Sigmoid colon (tissue), 4 donors: ENCODE results near the gene CACNB1.

Experiments
- EP300 ChIP-seq, 4 donors: sonication (generic); formaldehyde crosslinking; IDR thresholded peaks; one replicate each; pipeline ENCODE4 v1.6.1; 2017; ENCODE audit warnings: antibody characterized with exemption in 4 of 4
- POLR2A ChIP-seq, 2 donors: fragments of 450-650 bp; IDR thresholded peaks; one replicate each; pipeline ENCODE4 v1.6.1; 2016; ENCODE audit warnings: antibody characterized with exemption in 2 of 2, mild to moderate bottlenecking in 2 of 2, moderate library complexity in 2 of 2
- POLR2AphosphoS5 ChIP-seq, 4 donors: sonication (generic); formaldehyde crosslinking; IDR thresholded peaks; one replicate each; pipeline ENCODE4 v1.6.1; 2017; ENCODE audit warnings: antibody characterized with exemption in 4 of 4
- TF ChIP-seq, protein P1 (sequence below), 4 experiments: fragments of 450-650 bp in 3 of 4; fragments of 200-600 bp in 1 of 4; IDR thresholded peaks; one replicate each; pipeline ENCODE4 v1.5.1; 2016 to 2019; ENCODE audit warnings: antibody characterized with exemption in 4 of 4, mild to moderate bottlenecking in 3 of 4, moderate library complexity in 2 of 4

DNA sequence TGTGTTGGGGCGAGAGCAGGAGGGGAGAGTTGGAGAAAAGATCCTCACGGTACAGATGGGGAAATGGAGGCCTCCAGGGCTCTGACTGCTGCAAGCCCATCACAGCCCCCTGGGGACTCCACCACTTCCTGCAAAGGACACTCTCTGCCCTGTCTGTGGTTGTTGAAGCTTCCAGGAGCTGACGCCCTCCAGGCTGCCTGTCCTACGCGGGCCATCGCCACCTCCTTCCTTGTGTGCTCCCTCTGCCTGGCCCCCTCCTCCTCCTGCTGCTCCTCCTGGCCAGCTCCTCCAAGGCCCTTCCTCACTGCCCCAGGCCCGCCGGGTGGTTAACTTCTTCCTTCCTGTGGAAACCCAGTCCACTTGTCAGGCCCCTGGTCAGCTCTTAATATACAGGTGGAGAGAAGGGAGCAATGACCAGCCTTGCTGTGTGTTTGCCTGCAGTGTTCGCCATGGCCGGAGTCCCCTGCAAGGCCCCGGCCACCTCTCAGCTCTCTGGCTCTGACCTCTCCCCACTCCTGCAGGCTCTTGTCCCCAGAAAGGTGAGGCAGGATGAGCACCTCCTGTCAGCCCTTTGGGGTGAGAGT lies 46.6 kb upstream of the CACNB1 start:
- TF ChIP-seq EP300 (IDR thresholded peaks at IDR 0.05) (no peak), POLR2A (IDR thresholded peaks at IDR 0.05) (no peak), POLR2AphosphoS5 (IDR thresholded peaks at IDR 0.05) (no peak)
- TF ChIP-seq, protein P1, sequence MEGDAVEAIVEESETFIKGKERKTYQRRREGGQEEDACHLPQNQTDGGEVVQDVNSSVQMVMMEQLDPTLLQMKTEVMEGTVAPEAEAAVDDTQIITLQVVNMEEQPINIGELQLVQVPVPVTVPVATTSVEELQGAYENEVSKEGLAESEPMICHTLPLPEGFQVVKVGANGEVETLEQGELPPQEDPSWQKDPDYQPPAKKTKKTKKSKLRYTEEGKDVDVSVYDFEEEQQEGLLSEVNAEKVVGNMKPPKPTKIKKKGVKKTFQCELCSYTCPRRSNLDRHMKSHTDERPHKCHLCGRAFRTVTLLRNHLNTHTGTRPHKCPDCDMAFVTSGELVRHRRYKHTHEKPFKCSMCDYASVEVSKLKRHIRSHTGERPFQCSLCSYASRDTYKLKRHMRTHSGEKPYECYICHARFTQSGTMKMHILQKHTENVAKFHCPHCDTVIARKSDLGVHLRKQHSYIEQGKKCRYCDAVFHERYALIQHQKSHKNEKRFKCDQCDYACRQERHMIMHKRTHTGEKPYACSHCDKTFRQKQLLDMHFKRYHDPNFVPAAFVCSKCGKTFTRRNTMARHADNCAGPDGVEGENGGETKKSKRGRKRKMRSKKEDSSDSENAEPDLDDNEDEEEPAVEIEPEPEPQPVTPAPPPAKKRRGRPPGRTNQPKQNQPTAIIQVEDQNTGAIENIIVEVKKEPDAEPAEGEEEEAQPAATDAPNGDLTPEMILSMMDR (IDR thresholded peaks at IDR 0.05): no peak
